Cortex of kidney (tissue), 1 donor: ENCODE measurements around the gene STEAP2.

Experiments used
- DNase-seq: peaks from one replicate; lab custom pipeline; 2025; lab: John Stamatoyannopoulos, UW

Gene STEAP2

DNA sequence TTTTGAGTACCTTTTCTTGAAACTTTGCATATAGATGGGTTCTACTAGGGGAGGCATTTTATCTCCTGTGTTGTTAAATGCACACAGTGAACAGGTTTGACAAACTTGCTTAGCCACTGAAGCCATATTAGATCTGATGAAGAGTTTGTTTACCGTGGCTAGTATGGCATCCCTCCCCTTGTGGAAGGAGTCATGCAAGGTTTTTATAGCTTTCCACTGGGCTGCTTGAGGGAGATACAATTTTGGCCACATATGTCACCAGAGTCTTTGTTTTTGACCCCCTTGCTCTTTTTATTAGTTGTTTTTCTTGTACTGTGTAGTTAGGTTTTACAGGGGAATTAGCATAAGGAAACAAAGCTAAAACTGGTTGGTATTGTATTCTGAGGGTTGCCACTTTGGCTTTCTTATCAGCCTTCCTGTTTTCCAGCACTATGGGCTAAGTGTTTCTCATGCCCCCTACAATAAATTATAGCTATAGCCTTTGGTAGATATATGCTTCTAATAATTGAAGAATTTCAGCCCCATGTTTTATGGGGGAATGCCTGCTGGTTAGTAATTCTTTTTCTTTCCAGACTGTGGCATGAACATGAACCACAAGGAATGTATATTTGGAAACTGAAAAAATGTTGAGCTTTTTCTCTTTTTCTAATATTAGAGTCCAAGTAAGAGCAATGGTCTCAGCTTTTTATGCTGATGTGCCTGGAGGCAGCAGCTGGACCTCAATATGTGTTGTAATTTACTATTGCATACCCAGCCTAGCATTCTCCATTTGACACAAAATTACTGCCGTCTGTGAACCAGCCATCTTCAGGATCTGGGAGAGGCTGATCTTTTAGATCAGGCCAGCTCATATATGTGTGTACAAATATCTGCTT is 18.4 kb upstream of the STEAP2 start:
- DNase-seq = no peak

- DNase-seq = no peak
Observed at GRCh38 chr7:90194911-90195809, 16.4 kb upstream of the STEAP2 start.

GRCh38 chr7:90201500-90202195 is 9.9 kb upstream of the STEAP2 start:
- no peak for DNase-seq

DNA sequence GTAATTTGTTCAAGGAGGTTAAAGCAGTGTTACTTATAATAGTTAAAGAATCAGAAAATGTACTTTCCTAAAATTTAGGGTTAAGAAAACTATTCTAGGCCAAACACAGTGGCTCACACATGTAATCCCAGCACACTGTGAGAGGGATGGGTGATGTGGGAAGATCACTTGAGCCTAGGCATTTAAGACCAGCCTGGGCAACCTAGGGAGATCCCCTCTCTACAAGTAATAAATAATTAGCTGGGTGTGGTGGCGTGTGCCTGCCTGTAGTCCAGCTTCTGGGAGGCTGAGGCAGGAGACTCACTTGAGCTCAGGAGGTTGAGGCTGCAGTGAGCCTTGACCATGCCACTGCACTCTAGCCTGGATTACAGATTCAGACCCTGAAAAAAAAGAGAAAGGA is 3.6 kb upstream of the STEAP2 start:
- no peak for DNase-seq

DNA sequence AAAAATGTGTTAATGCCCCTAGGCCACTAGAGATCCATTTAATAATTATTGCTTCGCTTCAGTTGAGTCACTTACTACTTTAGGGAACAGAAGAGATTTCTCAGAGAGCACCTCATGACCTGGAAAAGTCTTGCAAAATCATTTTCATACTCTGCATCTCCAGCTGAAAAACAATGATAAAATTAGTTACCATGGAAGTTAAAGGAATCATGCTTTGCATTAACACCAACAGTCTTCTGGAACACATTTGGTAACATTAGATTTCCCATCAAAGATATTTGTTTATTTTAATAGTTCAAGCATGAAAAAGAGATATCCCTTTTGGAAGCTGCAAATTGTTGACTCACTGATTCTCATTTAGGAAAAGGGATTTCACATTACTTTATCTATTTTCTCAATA is 1.8 kb upstream of the STEAP2 start:
- no peak for DNase-seq

GRCh38 chr7:90210475-90210874 is 1.1 kb upstream of the STEAP2 start:
- DNase-seq = no peak

GRCh38 chr7:90210981-90211380 is 559 bp upstream of the STEAP2 start:
- DNase-seq = no peak

- no peak for DNase-seq
Observed at GRCh38 chr7:90212149-90212495, 582 bp downstream of the STEAP2 start.

- DNase-seq = no peak
Observed at GRCh38 chr7:90213521-90213920, 2.0 kb downstream of the STEAP2 start.

GRCh38 chr7:90216080-90216674 is 4.6 kb downstream of the STEAP2 start:
- DNase-seq = no peak

GRCh38 chr7:90216771-90217170 is 5.2 kb downstream of the STEAP2 start:
- no peak for DNase-seq

DNA sequence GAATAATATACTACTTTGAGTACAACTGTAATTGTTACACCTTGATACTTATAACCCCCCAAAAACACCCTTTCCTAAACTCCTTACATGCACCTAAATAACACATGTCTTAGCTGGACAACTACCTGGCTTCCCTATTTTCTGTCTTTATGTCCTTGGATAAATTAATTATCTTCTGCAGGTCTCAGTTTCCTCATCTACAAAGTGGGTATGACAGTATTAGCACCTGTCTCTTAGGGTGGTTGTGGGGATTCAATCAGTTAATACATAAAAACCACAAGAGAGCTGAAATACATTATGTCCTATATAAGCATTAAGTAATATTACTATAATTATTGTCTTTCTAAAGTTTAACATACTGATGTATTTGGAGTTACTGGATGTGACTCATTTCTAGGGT is 10.8 kb downstream of the STEAP2 start:
- DNase-seq = no peak

DNA sequence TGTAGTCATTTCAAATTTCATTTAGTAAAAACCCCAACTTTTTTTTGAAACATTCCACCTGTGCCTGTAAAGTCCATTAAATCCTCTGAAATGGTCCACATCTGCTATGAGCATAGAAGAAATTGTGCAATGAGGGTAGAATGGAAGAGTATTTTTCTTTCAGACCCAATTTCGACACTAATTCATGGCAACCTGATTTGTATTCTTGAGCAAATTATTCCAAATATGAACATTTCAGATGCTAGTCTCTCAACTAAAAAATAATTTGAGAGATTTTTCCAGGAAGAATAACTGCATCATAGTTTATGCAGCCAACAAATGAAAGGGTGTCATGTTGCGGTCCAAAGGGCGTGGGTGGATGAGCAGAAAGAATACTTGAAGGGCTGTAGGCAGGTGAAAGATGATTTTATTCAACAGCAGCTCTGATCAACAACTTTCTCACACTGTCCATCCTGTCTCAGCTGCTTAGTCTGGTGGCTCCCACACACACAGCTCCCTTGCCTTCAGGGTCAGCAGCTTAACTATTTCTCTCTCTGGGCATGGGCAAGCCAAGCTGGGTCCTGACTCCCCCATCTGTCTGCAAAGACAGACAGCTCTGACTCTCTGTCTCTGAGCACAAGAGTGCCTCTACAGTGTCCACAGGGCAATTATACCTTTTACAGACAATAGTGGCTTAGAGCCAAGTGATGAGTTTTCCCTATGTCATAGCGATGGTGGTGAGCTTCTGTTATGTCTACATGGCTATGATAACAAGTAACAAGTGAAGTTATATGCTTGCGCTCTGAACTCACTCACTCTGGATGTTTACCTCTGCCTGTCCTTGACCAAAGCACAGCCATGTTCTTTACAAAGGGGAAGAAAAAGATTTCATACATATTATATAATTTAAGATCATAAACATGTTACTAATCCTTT is 11.5 kb downstream of the STEAP2 start:
- DNase-seq = no peak

DNA sequence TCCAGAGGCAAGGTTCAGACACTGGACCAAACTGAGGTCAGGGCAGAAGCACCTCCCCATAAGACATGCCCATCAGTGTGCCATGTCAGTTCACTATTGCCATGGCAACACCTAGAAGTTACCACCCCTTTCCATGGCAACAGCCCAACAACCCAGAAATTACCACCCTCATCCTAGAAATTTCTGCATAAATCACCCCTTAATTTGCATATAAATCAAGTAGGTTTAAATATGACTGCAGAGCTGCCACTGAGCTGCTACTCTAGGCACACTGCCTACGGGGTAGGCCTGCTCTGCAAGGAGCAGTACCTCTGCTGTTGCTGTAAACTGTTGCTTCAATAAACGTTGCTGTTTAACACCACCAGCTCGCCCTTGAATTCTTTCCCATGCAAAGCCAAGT is 12.7 kb downstream of the STEAP2 start:
- DNase-seq = no peak

GRCh38 chr7:90225181-90225580 is 13.6 kb downstream of the STEAP2 start:
- no peak for DNase-seq

DNA sequence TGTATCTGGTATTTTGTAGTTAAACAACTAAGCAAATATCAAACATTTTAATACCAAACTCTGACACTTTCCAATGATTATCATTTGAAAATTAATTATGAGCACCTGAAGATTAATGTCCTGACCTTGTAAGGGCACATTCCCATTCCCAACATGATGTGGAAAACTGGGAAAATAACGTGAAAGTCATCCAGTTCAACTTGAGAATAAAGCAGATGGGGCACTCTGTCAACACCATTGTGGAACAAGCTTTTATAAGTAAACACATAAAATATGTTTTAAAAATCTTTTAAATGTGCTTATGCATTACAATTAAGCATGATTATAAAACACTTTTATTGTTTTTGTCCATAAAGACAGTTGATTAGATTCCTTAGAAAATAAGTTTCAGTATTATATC is 14.1 kb downstream of the STEAP2 start:
- no peak for DNase-seq

DNA sequence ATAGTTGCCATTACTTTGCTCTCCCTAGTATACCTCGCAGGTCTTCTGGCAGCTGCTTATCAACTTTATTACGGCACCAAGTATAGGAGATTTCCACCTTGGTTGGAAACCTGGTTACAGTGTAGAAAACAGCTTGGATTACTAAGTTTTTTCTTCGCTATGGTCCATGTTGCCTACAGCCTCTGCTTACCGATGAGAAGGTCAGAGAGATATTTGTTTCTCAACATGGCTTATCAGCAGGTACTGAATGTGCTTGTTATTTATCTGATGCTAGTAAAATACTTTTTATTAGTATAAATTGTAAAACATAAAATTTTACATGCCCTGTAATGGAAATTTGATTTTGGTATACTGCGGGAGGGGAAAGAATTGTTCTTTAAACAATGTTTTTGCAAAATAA is 15.7 kb downstream of the STEAP2 start:
- DNase-seq = no peak

DNA sequence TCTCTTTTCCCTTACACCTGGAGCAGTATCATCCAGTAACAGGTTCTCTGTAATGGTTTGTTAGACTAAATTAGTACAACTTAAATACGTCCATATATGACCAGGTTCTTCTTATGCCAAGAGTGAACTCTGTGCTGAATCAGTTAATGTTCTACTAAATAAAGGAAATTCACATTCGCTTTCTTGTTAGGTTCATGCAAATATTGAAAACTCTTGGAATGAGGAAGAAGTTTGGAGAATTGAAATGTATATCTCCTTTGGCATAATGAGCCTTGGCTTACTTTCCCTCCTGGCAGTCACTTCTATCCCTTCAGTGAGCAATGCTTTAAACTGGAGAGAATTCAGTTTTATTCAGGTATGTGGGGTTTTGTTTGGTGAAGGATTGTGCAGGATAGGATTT is 18.1 kb downstream of the STEAP2 start:
- DNase-seq = no peak

- DNase-seq = no peak
Observed at GRCh38 chr7:90230834-90231233, 19.3 kb downstream of the STEAP2 start.

- DNase-seq = no peak
Observed at GRCh38 chr7:90231304-90231703, 19.8 kb downstream of the STEAP2 start.

- DNase-seq = no peak
Observed at GRCh38 chr7:90232430-90232829, 20.9 kb downstream of the STEAP2 start.
